ENCODE results near the gene SCG3.

SCG3 gene

GRCh38 chr15:51668446-51668845 is 12.9 kb upstream of the SCG3 start:
- H3K4me1 ChIP-seq (ENCODE audit: insufficient read depth, low read length, poor library complexity, severe bottlenecking), result no peaks in the 10 kb centered on the region

GRCh38 chr15:51669381-51669780 is 11.9 kb upstream of the SCG3 start:
- no peaks in the 10 kb centered on the region for H3K9me3 ChIP-seq (ENCODE audit: insufficient read depth, low read depth, low read length)
- H3K27me3 ChIP-seq (ENCODE audit: insufficient read depth, low read length, poor library complexity, severe bottlenecking), result no peaks in the 10 kb centered on the region
- TF ChIP-seq EZH2phosphoT487 (IDR thresholded peaks at IDR 0.05; ENCODE audit: borderline replicate concordance) (no peak), CTCF (conservative IDR thresholded peaks at IDR 0.05; ENCODE audit: low read length) (no peak)

More at GRCh38 chr15:51668446-51668845, 12.9 kb upstream of the SCG3 start:
- no peaks in the 10 kb centered on the region for H3K27me3 ChIP-seq (ENCODE audit: insufficient read depth, low read length, poor library complexity, severe bottlenecking)
- no peak overlapping the region for H3K4me2 ChIP-seq (ENCODE audit: low read depth, low read length, poor library complexity, severe bottlenecking)
- H3K79me2 ChIP-seq (ENCODE audit: insufficient read depth, low read length), result no peaks in the 10 kb centered on the region
- no peaks in the 10 kb centered on the region for H3F3A ChIP-seq (ENCODE audit: low read depth)
- H3K9me2 ChIP-seq (replicated peaks; ENCODE audit: low read depth, low read length), result no peaks in the 10 kb centered on the region
- no peaks in the 10 kb centered on the region for H4K20me1 ChIP-seq (ENCODE audit: insufficient read depth, low read length, poor library complexity, severe bottlenecking)
- H2AFZ ChIP-seq (ENCODE audit: low read length), result no peak overlapping the region
- no peak overlapping the region for H3K4me3 ChIP-seq (ENCODE audit: low read length, poor library complexity, severe bottlenecking)
- TF ChIP-seq CTCF (conservative IDR thresholded peaks at IDR 0.05; ENCODE audit: low read length) (no peak), EZH2phosphoT487 (IDR thresholded peaks at IDR 0.05; ENCODE audit: borderline replicate concordance) (no peak)
- H3K36me3 ChIP-seq (ENCODE audit: insufficient read depth, low read length), result no peaks in the 10 kb centered on the region
- H3K9me3 ChIP-seq (ENCODE audit: insufficient read depth, low read depth, low read length), result no peaks in the 10 kb centered on the region
- no peak overlapping the region for H3K9ac ChIP-seq (ENCODE audit: low read depth, low read length, poor library complexity, severe bottlenecking)

GRCh38 chr15:51672155-51672687 is 9.1 kb upstream of the SCG3 start:
- Histone ChIP-seq H4K20me1 (ENCODE audit: insufficient read depth, low read length, poor library complexity, severe bottlenecking) (no peaks in the 10 kb centered on the region), H3K9ac (ENCODE audit: low read depth, low read length, poor library complexity, severe bottlenecking) (no peak overlapping the region), H3K9me3 (ENCODE audit: insufficient read depth, low read depth, low read length) (no peaks in the 10 kb centered on the region), H3K4me2 (ENCODE audit: low read depth, low read length, poor library complexity, severe bottlenecking) (no peak overlapping the region), H3K4me3 (ENCODE audit: low read length, poor library complexity, severe bottlenecking) (no peak overlapping the region), H3K27me3 (ENCODE audit: insufficient read depth, low read length, poor library complexity, severe bottlenecking) (no peaks in the 10 kb centered on the region), H3K36me3 (ENCODE audit: insufficient read depth, low read length) (no peaks in the 10 kb centered on the region), H3K4me1 (ENCODE audit: insufficient read depth, low read length, poor library complexity, severe bottlenecking) (no peaks in the 10 kb centered on the region), H3K9me2 (replicated peaks; ENCODE audit: low read depth, low read length) (no peaks in the 10 kb centered on the region), H2AFZ (ENCODE audit: low read length) (no peak overlapping the region), H3F3A (ENCODE audit: low read depth) (no peaks in the 10 kb centered on the region), H3K79me2 (ENCODE audit: insufficient read depth, low read length) (no peaks in the 10 kb centered on the region)
- no peak for TF ChIP-seq EZH2phosphoT487 (IDR thresholded peaks at IDR 0.05; ENCODE audit: borderline replicate concordance)
- no peak for TF ChIP-seq CTCF (conservative IDR thresholded peaks at IDR 0.05; ENCODE audit: low read length)

More at GRCh38 chr15:51669381-51669780, 11.9 kb upstream of the SCG3 start:
- Histone ChIP-seq H3K4me1 (ENCODE audit: insufficient read depth, low read length, poor library complexity, severe bottlenecking) (no peaks in the 10 kb centered on the region), H3K4me2 (ENCODE audit: low read depth, low read length, poor library complexity, severe bottlenecking) (no peak overlapping the region), H3K36me3 (ENCODE audit: insufficient read depth, low read length) (no peaks in the 10 kb centered on the region), H3K4me3 (ENCODE audit: low read length, poor library complexity, severe bottlenecking) (no peak overlapping the region), H3K79me2 (ENCODE audit: insufficient read depth, low read length) (no peaks in the 10 kb centered on the region), H3K9me2 (replicated peaks; ENCODE audit: low read depth, low read length) (no peaks in the 10 kb centered on the region), H3F3A (ENCODE audit: low read depth) (no peaks in the 10 kb centered on the region), H2AFZ (ENCODE audit: low read length) (no peak overlapping the region), H3K9ac (ENCODE audit: low read depth, low read length, poor library complexity, severe bottlenecking) (no peak overlapping the region), H4K20me1 (ENCODE audit: insufficient read depth, low read length, poor library complexity, severe bottlenecking) (no peaks in the 10 kb centered on the region)

Measured in Loucy (cell line).